ENCODE results near the gene MLLT3.

Gene MLLT3

DNA sequence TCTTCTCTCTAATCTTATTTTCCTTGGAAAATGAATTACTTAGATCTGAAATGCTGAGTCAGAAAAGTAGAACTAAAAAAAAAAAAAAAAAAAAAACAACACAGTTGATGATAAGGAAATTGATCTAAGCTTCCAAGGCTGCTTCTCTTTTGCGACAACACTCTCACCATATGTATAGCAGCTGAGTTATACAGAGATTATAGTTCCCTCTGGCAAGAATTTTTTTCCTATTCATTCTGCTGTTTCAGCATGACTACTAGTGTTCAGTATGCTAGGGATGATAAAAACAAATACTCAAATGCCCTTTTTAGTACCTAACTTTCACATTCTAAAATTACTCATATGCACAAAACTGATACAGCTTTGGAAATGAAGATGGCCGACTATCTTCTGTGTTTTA lies 267.3 kb downstream of the MLLT3 start:
- H3K27ac ChIP-seq (ENCODE audit: low read length), result no peak overlapping the region
- H3K27me3 ChIP-seq (ENCODE audit: control insufficient read depth, insufficient read depth, low read length), result no peaks in the 10 kb centered on the region
- no peak for DNase-seq (ENCODE audit: low read depth, low spot score)
- H3K4me3 ChIP-seq (ENCODE audit: low read length), result no peak overlapping the region
- H3K36me3 ChIP-seq (ENCODE audit: control insufficient read depth, insufficient read depth, low read length), result no peaks in the 10 kb centered on the region
- peaks cover 3% of the 10 kb centered on the region; the same call in 1 of the 2 replicates for H3K4me1 ChIP-seq (ENCODE audit: control insufficient read depth, insufficient read depth, low read length)
- H3K9me3 ChIP-seq (ENCODE audit: control insufficient read depth, insufficient read depth, low read length), result no peaks in the 10 kb centered on the region
- WGBS (ENCODE audit: insufficient coverage, insufficient read length), result no CpG with 5 or more reads among the region's 2 CpGs

DNA sequence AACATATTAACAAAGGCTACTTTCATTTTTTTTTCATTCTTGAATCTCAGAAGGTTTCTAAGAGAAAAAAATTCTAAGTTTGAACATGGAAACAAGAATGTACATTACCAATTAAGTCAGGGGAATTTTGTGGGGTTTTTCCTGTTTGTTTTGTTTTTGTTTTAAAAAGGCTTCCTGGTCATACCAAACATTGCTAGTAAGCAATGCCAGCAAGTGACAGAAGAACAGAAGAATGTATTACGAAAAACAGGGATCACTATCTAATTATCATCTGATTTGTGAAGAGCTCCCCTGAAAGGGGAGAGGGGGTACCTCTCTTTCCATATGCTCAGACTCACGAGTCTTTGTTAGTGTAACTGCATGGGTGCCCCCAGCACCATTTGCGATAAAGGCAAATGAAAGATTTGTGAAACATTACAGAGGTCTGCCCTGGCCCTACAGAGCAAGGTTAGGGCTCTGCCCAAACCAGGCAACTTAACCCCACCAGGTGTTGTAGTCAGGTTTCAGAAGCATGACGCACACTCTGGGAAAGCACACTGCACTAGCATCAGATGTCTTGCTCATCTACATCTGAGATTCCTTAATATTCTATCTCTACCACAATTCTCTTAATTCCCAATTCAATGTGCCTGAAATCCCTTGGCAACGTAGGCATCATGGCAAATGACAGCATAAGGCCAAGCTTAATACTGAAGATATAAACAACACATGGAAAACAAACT lies 268.2 kb downstream of the MLLT3 start:
- Histone ChIP-seq H3K4me3 (ENCODE audit: low read length) (no peak overlapping the region), H3K27ac (ENCODE audit: low read length) (no peak overlapping the region), H3K9me3 (ENCODE audit: control insufficient read depth, insufficient read depth, low read length) (no peaks in the 10 kb centered on the region), H3K36me3 (ENCODE audit: control insufficient read depth, insufficient read depth, low read length) (no peaks in the 10 kb centered on the region), H3K4me1 (ENCODE audit: control insufficient read depth, insufficient read depth, low read length) (peaks cover 3% of the 10 kb centered on the region; the same call in 1 of the 2 replicates), H3K27me3 (ENCODE audit: control insufficient read depth, insufficient read depth, low read length) (no peaks in the 10 kb centered on the region)
- no peak for DNase-seq (ENCODE audit: low read depth, low spot score)
- no CpG with 5 or more reads among the region's 5 CpGs for WGBS (ENCODE audit: insufficient coverage, insufficient read length)

DNA sequence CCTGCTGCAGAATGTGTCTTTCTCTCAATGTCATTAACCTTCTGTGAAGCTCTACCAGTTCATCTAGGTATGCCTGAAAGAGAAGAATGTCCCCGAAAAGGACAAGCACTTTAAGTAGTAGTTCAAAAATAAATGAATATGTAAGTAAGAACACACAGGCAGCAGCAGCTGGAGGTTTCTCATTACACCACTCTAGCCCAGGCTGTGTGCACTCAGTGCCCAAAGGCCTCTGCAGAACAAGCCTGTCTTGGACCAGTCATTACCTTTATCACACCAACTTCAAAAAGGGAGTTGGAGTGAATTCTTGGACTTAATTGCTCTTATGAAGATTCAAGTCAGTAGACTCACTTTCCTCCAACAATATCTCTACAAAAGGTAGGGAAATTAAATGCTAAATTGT lies 268.8 kb downstream of the MLLT3 start:
- peaks cover 3% of the 10 kb centered on the region; the same call in 1 of the 2 replicates for H3K4me1 ChIP-seq (ENCODE audit: control insufficient read depth, insufficient read depth, low read length)
- H3K27me3 ChIP-seq (ENCODE audit: control insufficient read depth, insufficient read depth, low read length), result no peaks in the 10 kb centered on the region
- WGBS (ENCODE audit: insufficient coverage, insufficient read length), result no CpG with 5 or more reads among the region's 1 CpG
- no peaks in the 10 kb centered on the region for H3K9me3 ChIP-seq (ENCODE audit: control insufficient read depth, insufficient read depth, low read length)
- no peak overlapping the region for H3K27ac ChIP-seq (ENCODE audit: low read length)
- no peak for DNase-seq (ENCODE audit: low read depth, low spot score)
- H3K36me3 ChIP-seq (ENCODE audit: control insufficient read depth, insufficient read depth, low read length), result no peaks in the 10 kb centered on the region
- no peak overlapping the region for H3K4me3 ChIP-seq (ENCODE audit: low read length)

DNA sequence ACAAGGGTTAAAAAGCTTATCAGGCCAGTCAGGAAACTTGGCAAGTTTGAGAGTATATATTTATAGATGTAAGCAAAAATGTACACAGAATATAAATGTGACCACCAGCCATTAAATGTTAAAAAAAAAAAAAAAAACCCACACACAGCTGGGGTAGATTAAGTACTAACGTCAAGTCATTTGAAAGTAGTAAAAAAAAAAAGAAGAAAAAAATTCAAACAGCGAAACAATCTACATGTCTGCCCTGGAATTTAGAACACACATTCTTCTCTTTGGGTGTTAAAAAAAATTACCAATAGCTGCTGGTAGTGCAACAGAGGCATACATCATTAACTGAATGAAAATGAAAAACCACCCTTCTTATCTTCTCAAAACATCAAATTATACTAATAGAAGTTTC lies 269.7 kb downstream of the MLLT3 start:
- H3K4me3 ChIP-seq (ENCODE audit: low read length), result no peak overlapping the region
- whole genome bisulfite sequencing (ENCODE audit: insufficient coverage, insufficient read length), result no CpG with 5 or more reads among the region's 2 CpGs
- H3K27ac ChIP-seq (ENCODE audit: low read length), result no peak overlapping the region
- no peak for DNase-seq (ENCODE audit: low read depth, low spot score)
- H3K9me3 ChIP-seq (ENCODE audit: control insufficient read depth, insufficient read depth, low read length), result no peaks in the 10 kb centered on the region
- no peaks in the 10 kb centered on the region for H3K27me3 ChIP-seq (ENCODE audit: control insufficient read depth, insufficient read depth, low read length)
- H3K36me3 ChIP-seq (ENCODE audit: control insufficient read depth, insufficient read depth, low read length), result no peaks in the 10 kb centered on the region
- peaks cover 3% of the 10 kb centered on the region; the same call in 1 of the 2 replicates for H3K4me1 ChIP-seq (ENCODE audit: control insufficient read depth, insufficient read depth, low read length)

DNA sequence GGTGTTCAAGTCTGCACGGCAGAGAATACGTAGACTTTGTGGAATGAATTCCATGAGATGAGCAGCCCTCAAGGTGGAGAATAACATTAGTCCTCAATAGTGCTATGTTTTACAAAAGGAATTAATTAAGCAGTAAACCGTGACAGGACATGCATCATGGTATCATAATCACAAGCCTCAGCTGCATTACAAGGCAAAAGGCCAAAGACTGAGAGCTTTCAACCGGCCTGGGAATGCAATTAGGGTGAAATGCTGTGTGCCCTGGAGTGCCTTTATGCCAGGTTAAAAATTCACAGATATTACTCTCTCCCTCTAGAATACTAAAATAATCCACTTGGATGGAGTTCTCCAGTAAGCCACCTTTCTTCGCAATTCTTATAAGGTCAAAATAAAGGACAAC lies 270.6 kb downstream of the MLLT3 start:
- H3K4me3 ChIP-seq (ENCODE audit: low read length), result no peak overlapping the region
- no peaks in the 10 kb centered on the region for H3K36me3 ChIP-seq (ENCODE audit: control insufficient read depth, insufficient read depth, low read length)
- peaks cover 3% of the 10 kb centered on the region; the same call in 1 of the 2 replicates for H3K4me1 ChIP-seq (ENCODE audit: control insufficient read depth, insufficient read depth, low read length)
- no peaks in the 10 kb centered on the region for H3K9me3 ChIP-seq (ENCODE audit: control insufficient read depth, insufficient read depth, low read length)
- no peak overlapping the region for H3K27ac ChIP-seq (ENCODE audit: low read length)
- no peaks in the 10 kb centered on the region for H3K27me3 ChIP-seq (ENCODE audit: control insufficient read depth, insufficient read depth, low read length)
- DNase-seq (ENCODE audit: low read depth, low spot score), result no peak
- WGBS (ENCODE audit: insufficient coverage, insufficient read length), result no CpG with 5 or more reads among the region's 5 CpGs

DNA sequence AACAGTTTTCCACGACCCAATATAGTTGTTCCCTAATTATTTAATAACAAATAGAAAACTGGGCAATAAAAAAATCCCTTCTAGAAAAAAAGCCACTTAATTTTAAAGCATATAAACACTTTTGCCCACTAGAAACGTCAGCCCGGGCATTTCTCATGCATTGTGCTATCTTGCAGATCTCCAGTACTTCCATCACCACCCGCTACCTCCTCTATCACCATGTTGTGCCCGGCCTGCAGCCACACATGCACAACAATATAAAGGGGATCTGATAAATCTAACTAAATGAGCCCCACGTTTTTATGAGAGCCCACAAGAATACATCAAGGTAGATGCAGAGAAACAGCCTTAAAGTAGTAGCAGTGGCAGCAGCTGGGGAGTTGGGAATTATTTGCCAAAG lies 272.7 kb downstream of the MLLT3 start:
- no peak for DNase-seq (ENCODE audit: low read depth, low spot score)
- WGBS (ENCODE audit: insufficient coverage, insufficient read length), result no CpG with 5 or more reads among the region's 6 CpGs
- Histone ChIP-seq H3K36me3 (ENCODE audit: control insufficient read depth, insufficient read depth, low read length) (no peaks in the 10 kb centered on the region), H3K4me3 (ENCODE audit: low read length) (no peak overlapping the region), H3K4me1 (ENCODE audit: control insufficient read depth, insufficient read depth, low read length) (peaks cover 3% of the 10 kb centered on the region; the same call in 1 of the 2 replicates), H3K27me3 (ENCODE audit: control insufficient read depth, insufficient read depth, low read length) (no peaks in the 10 kb centered on the region), H3K9me3 (ENCODE audit: control insufficient read depth, insufficient read depth, low read length) (no peaks in the 10 kb centered on the region), H3K27ac (ENCODE audit: low read length) (no peak overlapping the region)

DNA sequence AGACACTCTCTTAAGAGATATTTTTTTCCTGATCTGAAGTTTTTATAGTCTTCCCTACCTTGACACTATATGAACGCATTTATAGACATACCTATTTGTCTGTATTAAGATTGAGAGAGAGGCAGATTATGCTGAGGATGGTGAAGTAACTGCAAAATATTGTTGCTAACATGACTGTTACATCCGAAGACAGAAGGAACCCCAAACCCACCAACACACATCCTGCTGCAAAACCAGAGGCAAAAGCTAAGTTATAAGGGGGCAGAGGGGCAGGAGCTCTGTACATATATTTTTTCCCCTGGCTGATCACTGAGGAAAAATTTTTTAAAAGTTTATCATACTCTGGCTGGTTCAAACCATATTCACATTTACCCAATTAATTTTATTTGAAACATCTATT lies 279.0 kb downstream of the MLLT3 start:
- DNase-seq (ENCODE audit: low read depth, low spot score), result no peak
- H3K9me3 ChIP-seq (ENCODE audit: control insufficient read depth, insufficient read depth, low read length), result no peaks in the 10 kb centered on the region
- no peak overlapping the region for H3K4me3 ChIP-seq (ENCODE audit: low read length)
- no peaks in the 10 kb centered on the region for H3K36me3 ChIP-seq (ENCODE audit: control insufficient read depth, insufficient read depth, low read length)
- H3K4me1 ChIP-seq (ENCODE audit: control insufficient read depth, insufficient read depth, low read length), result peaks cover 3% of the 10 kb centered on the region; the same call in 1 of the 2 replicates
- no peak overlapping the region for H3K27ac ChIP-seq (ENCODE audit: low read length)
- no CpG with 5 or more reads among the region's 2 CpGs for WGBS (ENCODE audit: insufficient coverage, insufficient read length)
- no peaks in the 10 kb centered on the region for H3K27me3 ChIP-seq (ENCODE audit: control insufficient read depth, insufficient read depth, low read length)

DNA sequence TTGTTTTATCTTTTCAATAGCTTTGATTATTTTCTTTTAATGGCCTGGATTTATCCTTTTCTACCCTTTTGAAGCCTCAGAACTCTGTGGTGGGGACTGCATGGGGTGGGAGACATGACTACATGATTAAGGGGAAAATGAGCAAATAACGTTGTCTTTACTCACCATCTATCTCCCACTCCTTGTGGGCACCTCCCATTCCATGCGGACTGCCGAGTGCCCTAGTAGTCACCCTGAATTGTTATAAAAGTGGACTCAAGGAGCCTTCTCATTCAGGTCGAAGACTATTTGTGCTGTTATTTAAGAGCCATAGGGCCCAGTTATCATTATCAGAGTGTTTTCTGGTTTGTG lies 281.8 kb downstream of the MLLT3 start:
- peaks cover 3% of the 10 kb centered on the region; the same call in 1 of the 2 replicates for H3K4me1 ChIP-seq (ENCODE audit: control insufficient read depth, insufficient read depth, low read length)

DNA sequence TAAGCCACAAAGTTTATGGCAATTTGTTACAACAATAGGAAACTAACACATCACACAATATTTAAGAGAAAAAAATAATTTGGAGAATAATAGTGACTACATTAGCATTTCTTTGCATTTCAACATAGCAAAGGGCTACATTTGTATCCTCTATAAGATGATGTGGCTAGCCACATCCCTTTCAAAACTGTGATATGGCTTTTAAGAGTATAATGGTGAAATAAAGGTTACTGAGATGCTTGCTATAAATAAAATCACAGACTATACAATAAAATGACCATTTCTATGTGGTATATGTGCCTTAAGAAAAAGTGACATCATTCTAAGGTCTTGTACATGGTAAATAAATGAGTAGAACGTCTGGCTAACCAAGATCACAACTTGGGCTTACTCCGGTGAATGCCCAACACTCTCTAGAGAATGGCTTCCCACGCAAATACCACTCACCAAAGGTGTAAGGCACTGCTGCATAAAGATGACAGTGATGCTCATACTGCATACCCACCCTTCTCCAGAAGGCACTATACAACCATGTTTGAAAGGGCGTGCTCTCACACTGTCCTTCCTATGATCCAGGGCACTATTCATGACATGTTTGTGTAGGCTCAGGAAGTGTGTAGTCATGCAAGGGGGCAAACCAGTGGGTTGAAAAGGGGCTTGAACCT lies 286.5 kb downstream of the MLLT3 start:
- Histone ChIP-seq H3K4me3 (ENCODE audit: low read length) (no peak overlapping the region), H3K27me3 (ENCODE audit: control insufficient read depth, insufficient read depth, low read length) (no peaks in the 10 kb centered on the region), H3K27ac (ENCODE audit: low read length) (no peak overlapping the region), H3K36me3 (ENCODE audit: control insufficient read depth, insufficient read depth, low read length) (no peaks in the 10 kb centered on the region), H3K4me1 (ENCODE audit: control insufficient read depth, insufficient read depth, low read length) (peaks cover 3% of the 10 kb centered on the region; the same call in 1 of the 2 replicates), H3K9me3 (ENCODE audit: control insufficient read depth, insufficient read depth, low read length) (no peaks in the 10 kb centered on the region)
- no CpG with 5 or more reads among the region's 4 CpGs for WGBS (ENCODE audit: insufficient coverage, insufficient read length)
- no peak for DNase-seq (ENCODE audit: low read depth, low spot score)

More for the DNA sequence above, 281.8 kb downstream of the MLLT3 start:
- WGBS (ENCODE audit: insufficient coverage, insufficient read length), result no CpG with 5 or more reads among the region's 4 CpGs
- no peak for DNase-seq (ENCODE audit: low read depth, low spot score)
- H3K36me3 ChIP-seq (ENCODE audit: control insufficient read depth, insufficient read depth, low read length), result no peaks in the 10 kb centered on the region
- no peaks in the 10 kb centered on the region for H3K9me3 ChIP-seq (ENCODE audit: control insufficient read depth, insufficient read depth, low read length)
- no peak overlapping the region for H3K4me3 ChIP-seq (ENCODE audit: low read length)
- H3K27ac ChIP-seq (ENCODE audit: low read length), result no peak overlapping the region
- no peaks in the 10 kb centered on the region for H3K27me3 ChIP-seq (ENCODE audit: control insufficient read depth, insufficient read depth, low read length)

DNA sequence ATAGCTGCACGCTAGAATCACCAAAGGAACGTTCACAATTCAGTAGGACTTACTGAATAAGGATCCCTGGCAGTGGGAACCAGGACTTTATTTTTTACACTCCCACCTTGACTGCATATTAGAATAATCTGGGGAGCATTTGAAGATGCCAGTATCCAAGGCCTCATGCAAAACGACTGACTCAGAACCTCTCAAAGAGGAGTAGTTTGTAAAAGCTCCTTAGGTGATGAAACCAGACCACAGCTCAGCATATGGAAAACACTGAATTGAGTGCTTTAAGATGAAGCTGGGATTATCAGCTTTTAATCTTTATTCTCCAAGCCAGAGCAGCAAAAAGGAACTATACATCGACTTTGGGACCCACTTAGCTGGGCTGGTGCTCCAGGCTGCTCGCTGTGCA lies 288.3 kb downstream of the MLLT3 start:
- no peak for DNase-seq (ENCODE audit: low read depth, low spot score)

More for the DNA sequence above, 288.3 kb downstream of the MLLT3 start:
- H3K4me1 ChIP-seq (ENCODE audit: control insufficient read depth, insufficient read depth, low read length), result no peaks in the 10 kb centered on the region
- H3K9me3 ChIP-seq (ENCODE audit: control insufficient read depth, insufficient read depth, low read length), result no peaks in the 10 kb centered on the region
- no peaks in the 10 kb centered on the region for H3K27me3 ChIP-seq (ENCODE audit: control insufficient read depth, insufficient read depth, low read length)
- no CpG with 5 or more reads among the region's 5 CpGs for WGBS (ENCODE audit: insufficient coverage, insufficient read length)
- H3K4me3 ChIP-seq (ENCODE audit: low read length), result no peak overlapping the region
- H3K36me3 ChIP-seq (ENCODE audit: control insufficient read depth, insufficient read depth, low read length), result no peaks in the 10 kb centered on the region
- H3K27ac ChIP-seq (ENCODE audit: low read length), result no peak overlapping the region

Data from iPS DF 6.9 (cell line).